Measurements from ENCODE around the gene LYRM1.

GRCh38 chr16:20862162-20862960 lies 38.2 kb upstream of the LYRM1 start:
- TF ChIP-seq GATA2 (IDR thresholded peaks at IDR 0.05; ENCODE audit: low read depth, low read length) (no peak), GATA3 (IDR thresholded peaks at IDR 0.05; ENCODE audit: low read depth, low read length) (no peak)
